ENCODE results near the gene SOX12. TPM values are rescaled to one million over a fixed set of nuclear protein-coding genes. Genes with fewer than 3 reads are reported as not detected.
"Not testable (repeated sequence)": the region's sequence is repeated elsewhere in the genome, so short reads cannot be mapped to it uniquely, and the experiment has no call there.

SOX12 gene
- total RNA-seq, 2 experiments from 2014 or later = 5.5 to 5.8 TPM

GRCh38 chr20:377578-377977, 52.2 kb downstream of the SOX12 start:
- CTCF ChIA-PET = interaction anchor here (0.9 to 1.7 kb wide), 3 partner anchors 15 to 30 kb away, joined by 3 to 6 read pairs (median 3); no protein-coding TSS in a partner anchor
- H3K36me3 Mint-ChIP-seq (ENCODE audit: low read depth); ATAC-seq; H3K27me3 Mint-ChIP-seq (ENCODE audit: low read depth); DNase-seq; H3K27ac Mint-ChIP-seq; H3K4me3 Mint-ChIP-seq; POLR2A ChIA-PET; H3K9me3 Mint-ChIP-seq (ENCODE audit: insufficient read depth): not testable (repeated sequence)
- H3K4me1 Mint-ChIP-seq (ENCODE audit: low read depth) = peaks cover 23% of the 10 kb centered on the region

- CTCF ChIA-PET = interaction anchor here (1.7 kb wide), 1 partner anchor 28 kb away, joined by 6 read pairs; no protein-coding TSS in a partner anchor
- H3K36me3 Mint-ChIP-seq (ENCODE audit: low read depth) = peaks cover 7% of the 10 kb centered on the region
Measured at GRCh38 chr20:378961-379336, 53.6 kb downstream of the SOX12 start.

More at GRCh38 chr20:378961-379336, 53.6 kb downstream of the SOX12 start:
- ATAC-seq (no peak), DNase-seq (no peak)
- Mint-ChIP-seq H3K4me1 (ENCODE audit: low read depth) (peaks cover 22% of the 10 kb centered on the region), H3K27me3 (ENCODE audit: low read depth) (peaks cover 5% of the 10 kb centered on the region), H3K9me3 (ENCODE audit: insufficient read depth) (no peaks in the 10 kb centered on the region), H3K27ac (no peak overlapping the region), H3K4me3 (no peak overlapping the region)
- POLR2A ChIA-PET = no interaction called here

Other genes with a start within 250 kb of the SOX12 start
- gene DEFB125, start 237.9 kb upstream of the SOX12 start, total RNA-seq = not detected
- gene DEFB126, start 183.0 kb upstream of the SOX12 start, total RNA-seq = not detected
- not detected for gene DEFB127, start 168.1 kb upstream of the SOX12 start, total RNA-seq
- gene DEFB128, start 135.8 kb upstream of the SOX12 start, total RNA-seq = not detected
- not detected for gene DEFB129, start 98.3 kb upstream of the SOX12 start, total RNA-seq
- gene DEFB132, start 67.8 kb upstream of the SOX12 start, total RNA-seq = not detected
- 1 to 10 TPM; 6.8 to 8.5 TPM for gene C20orf96, start 34.8 kb upstream of the SOX12 start, total RNA-seq
- 10 to 100 TPM; 28.4 to 29.0 TPM for gene ZCCHC3, start 28.0 kb upstream of the SOX12 start, total RNA-seq
- 1 to 10 TPM; 1.4 to 2.4 TPM for gene NRSN2, start 21.6 kb downstream of the SOX12 start, total RNA-seq
- gene TRIB3, start 55.2 kb downstream of the SOX12 start, total RNA-seq = 10 to 100 TPM; 32.6 to 32.8 TPM
- gene RBCK1, start 82.7 kb downstream of the SOX12 start, total RNA-seq = 100 to 1,000 TPM; 135 to 149 TPM
- gene TBC1D20, start 137.0 kb downstream of the SOX12 start, total RNA-seq = 10 to 100 TPM; 30.1 to 30.7 TPM
- gene CSNK2A1, start 218.2 kb downstream of the SOX12 start, total RNA-seq = 100 to 1,000 TPM; 116 to 121 TPM

Measured in activated CD8-positive, alpha-beta T cell treated with anti-CD3 and anti-CD28 coated beads, Interleukin-2, amount 10 ng/mL, durations not matched to agents 7 days and 5 days (primary cell).